Esophagus squamous epithelium (tissue), 5 donors: ENCODE measurements around the gene CHAMP1. TPM values are rescaled to one million over a fixed set of nuclear protein-coding genes. Genes with fewer than 3 reads are reported as not detected.

Experiments used
- DNase-seq: peaks from one replicate; lab custom pipeline; 2025; lab: John Stamatoyannopoulos, UW
- H3K27ac ChIP-seq, 4 donors: fragments of 200-600 bp; sonication (generic); one replicate each; pipeline ENCODE4 v1.5.1; 2016 to 2019; ENCODE audit warnings: mild to moderate bottlenecking in 1 of 4
- H3K27me3 ChIP-seq, 4 donors: fragments of 200-600 bp; sonication (generic); 1 replicate in 3 of 4; 2 replicates in 1 of 4; pipeline versions ENCODE4 v1.5.1 to v1.6.0; 2017 to 2021; ENCODE audit warnings: antibody characterized with exemption in 1 of 4
- H3K36me3 ChIP-seq, 3 donors: fragments of 200-600 bp; sonication (generic); one replicate each; pipeline ENCODE4 v1.5.1; 2016 to 2019
- H3K4me1 ChIP-seq, 3 donors: fragments of 200-600 bp; sonication (generic); one replicate each; pipeline ENCODE4 v1.5.1; 2017 to 2019
- H3K4me3 ChIP-seq, 4 donors: fragments of 200-600 bp; sonication (generic); 1 replicate in 3 of 4; 2 replicates in 1 of 4; pipeline ENCODE4 v1.5.1; 2016 to 2019; ENCODE audit warnings: mild to moderate bottlenecking in 2 of 4, moderate library complexity in 1 of 4
- H3K9me3 ChIP-seq, 3 donors: fragments of 200-600 bp; sonication (generic); one replicate each; pipeline ENCODE4 v1.5.1; 2016 to 2019
- CTCF ChIP-seq, 6 experiments: fragments of 450-650 bp in 4 of 6; fragments of 200-600 bp in 2 of 6; sonication (generic) in 2 of 6; IDR thresholded peaks; one replicate each; pipeline ENCODE4 v1.5.1; 2016 to 2019; ENCODE audit warnings: antibody characterized with exemption in 6 of 6, mild to moderate bottlenecking in 4 of 6, moderate library complexity in 4 of 6
- POLR2A ChIP-seq, 4 donors: fragments of 450-650 bp; IDR thresholded peaks; one replicate each; pipeline ENCODE4 v1.6.1; 2017; ENCODE audit warnings: antibody characterized with exemption in 4 of 4, mild to moderate bottlenecking in 4 of 4, moderate library complexity in 3 of 4
- WGBS, 2 donors: methylation state at CpG; one replicate each; pipeline ENCODE4 v1.1.5; 2018; 5-methylcytosine and 5-hydroxymethylcytosine counted together
- intact Hi-C: fragments of 100-400 bp; cut with DNase I; formaldehyde crosslinking; loops from one replicate; pipeline ENCODE4 v1.15.0; 2022
- total RNA-seq, 4 donors: library from RNA; depleted of rRNA; stranded (reverse); fragments of >200 nt; gene quantifications; one replicate each; pipeline ENCODE4 v1.1.0, GENCODE V29; 2016
- donor health status: DM: yes; HTN: yes; CAD: no.

CHAMP1 gene
- total RNA-seq, 4 donors from 2014 or later: 7.8 to 16.8 (median 9.8) TPM

- TF ChIP-seq CTCF (IDR thresholded peaks at IDR 0.05) (no peak), POLR2A (IDR thresholded peaks at IDR 0.05) (no peak)
- no peaks in the 10 kb centered on the region for H3K27me3 ChIP-seq
- intact Hi-C loops: no loop called here
- H3K36me3 ChIP-seq: peaks cover 13 to 62% (median 18%) of the 10 kb centered on the region in 3 donors
- peaks cover 2 to 38% (median 11%) of the 10 kb centered on the region in 3 donors for H3K4me1 ChIP-seq
- H3K4me3 ChIP-seq: no peak overlapping the region
- H3K27ac ChIP-seq: peak overlapping the region in 1 of 4 donors; percentile 23
- WGBS, 2 donors: 63 to 67% methylated on average over 2 to 4 of the region's 4 CpGs
- no peaks in the 10 kb centered on the region for H3K9me3 ChIP-seq
- DNase-seq: no peak
Observed at GRCh38 chr13:114285166-114285808, 29.0 kb upstream of the CHAMP1 start.

- intact Hi-C loops: no loop called here
- H3K4me3 ChIP-seq: no peak overlapping the region
- no peaks in the 10 kb centered on the region for H3K9me3 ChIP-seq
- WGBS, 2 donors: 86 to 99% methylated on average over 6 to 8 of the region's 8 CpGs
- DNase-seq: no peak
- no peak overlapping the region for H3K27ac ChIP-seq
- H3K4me1 ChIP-seq: peaks cover 2 to 30% (median 6%) of the 10 kb centered on the region in 3 donors
- no peaks in the 10 kb centered on the region for H3K27me3 ChIP-seq
- TF ChIP-seq CTCF (IDR thresholded peaks at IDR 0.05) (no peak), POLR2A (IDR thresholded peaks at IDR 0.05) (no peak)
- peaks cover 15 to 77% (median 18%) of the 10 kb centered on the region in 3 donors for H3K36me3 ChIP-seq
Observed at GRCh38 chr13:114286808-114287207, 27.5 kb upstream of the CHAMP1 start.

DNA sequence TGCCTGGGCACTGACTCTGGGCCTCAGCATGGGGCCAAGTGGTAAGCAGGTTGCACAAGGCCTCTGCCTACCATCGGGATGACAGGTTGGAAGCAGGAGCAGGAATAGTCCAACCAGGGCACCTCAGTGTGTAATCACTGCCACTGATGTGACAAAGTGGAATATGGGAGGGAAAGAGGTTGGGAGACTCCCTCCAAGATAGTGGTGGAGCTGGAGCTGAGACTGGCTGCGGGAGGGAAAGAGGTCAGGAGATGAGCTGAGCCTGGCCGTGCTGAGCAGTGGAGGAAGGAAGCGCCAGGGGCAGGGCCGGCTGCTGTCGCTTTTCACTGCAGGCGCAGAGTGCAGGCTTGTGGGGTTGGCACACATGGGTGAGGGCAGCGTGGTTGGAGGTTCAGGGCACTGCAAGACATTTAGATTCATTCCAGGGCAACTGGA lies 26.1 kb upstream of the CHAMP1 start:
- TF ChIP-seq POLR2A (IDR thresholded peaks at IDR 0.05) (no peak), CTCF (IDR thresholded peaks at IDR 0.05) (no peak)
- intact Hi-C loops: no loop called here
- H3K27ac ChIP-seq: no peak overlapping the region
- WGBS, 2 donors: 92 to 94% methylated on average over 6 to 7 of the region's 8 CpGs
- H3K4me1 ChIP-seq: peaks cover 0 to 21% (median under 1%) of the 10 kb centered on the region in 3 donors
- H3K27me3 ChIP-seq: no peaks in the 10 kb centered on the region
- peaks cover 25 to 91% (median 30%) of the 10 kb centered on the region in 3 donors for H3K36me3 ChIP-seq
- DNase-seq: no peak
- H3K9me3 ChIP-seq: no peaks in the 10 kb centered on the region
- H3K4me3 ChIP-seq: no peak overlapping the region

DNA sequence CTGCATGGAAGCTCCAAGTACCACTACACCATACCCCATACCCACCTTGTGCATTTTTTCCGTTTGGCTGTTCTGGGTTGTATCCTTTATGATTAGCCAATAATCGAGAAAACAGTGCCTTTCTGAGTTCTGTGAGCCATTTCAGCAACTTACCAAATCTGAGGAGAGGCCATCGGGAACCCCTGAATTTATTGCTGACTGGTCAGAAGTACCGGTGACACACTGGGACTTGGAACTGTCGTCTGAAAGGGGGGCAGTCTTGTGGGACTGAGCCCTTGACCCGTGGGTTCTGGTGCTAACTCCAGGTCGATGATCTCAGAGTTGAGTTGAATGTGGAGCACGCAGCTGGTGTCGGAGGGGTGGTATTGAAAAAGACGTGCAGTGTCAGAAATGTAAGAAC lies 17.9 kb upstream of the CHAMP1 start:
- H3K36me3 ChIP-seq: peaks cover 27 to 88% (median 27%) of the 10 kb centered on the region in 3 donors
- no peak overlapping the region for H3K27ac ChIP-seq
- H3K4me3 ChIP-seq: no peak overlapping the region
- 71 to 92% methylated on average over 7 to 9 of the region's 10 CpGs for WGBS, 2 donors
- no peaks in the 10 kb centered on the region for H3K27me3 ChIP-seq
- intact Hi-C loops: no loop called here
- H3K9me3 ChIP-seq: no peaks in the 10 kb centered on the region
- DNase-seq: no peak
- peaks cover 0 to 14% (median 0%) of the 10 kb centered on the region in 3 donors for H3K4me1 ChIP-seq
- TF ChIP-seq POLR2A (IDR thresholded peaks at IDR 0.05) (no peak), CTCF (IDR thresholded peaks at IDR 0.05) (no peak)

DNA sequence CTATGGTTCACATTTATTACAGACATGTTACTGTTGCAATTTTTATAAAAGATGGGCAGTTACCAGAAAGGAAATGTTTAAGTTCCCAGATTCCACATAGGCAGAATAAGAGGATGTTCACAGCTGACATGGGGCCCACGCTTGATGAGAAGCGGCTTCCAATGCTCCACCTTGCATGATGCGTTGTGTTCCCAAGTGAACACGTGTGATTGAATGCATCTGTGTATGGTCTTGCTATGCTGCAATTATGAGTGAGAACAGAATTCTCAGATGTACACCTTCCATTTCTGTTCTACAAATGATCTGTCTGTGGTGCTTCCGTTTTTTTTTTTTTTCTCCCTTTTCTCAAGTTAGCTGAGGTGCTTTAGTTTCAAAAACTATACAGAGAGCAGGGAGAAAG lies 17.4 kb upstream of the CHAMP1 start:
- DNase-seq: no peak
- H3K4me3 ChIP-seq: no peak overlapping the region
- intact Hi-C loops: no loop called here
- H3K9me3 ChIP-seq: no peaks in the 10 kb centered on the region
- TF ChIP-seq POLR2A (IDR thresholded peaks at IDR 0.05) (no peak), CTCF (IDR thresholded peaks at IDR 0.05) (no peak)
- H3K4me1 ChIP-seq: peaks cover 0 to 14% (median 0%) of the 10 kb centered on the region in 3 donors
- peaks cover 24 to 88% (median 27%) of the 10 kb centered on the region in 3 donors for H3K36me3 ChIP-seq
- no peak overlapping the region for H3K27ac ChIP-seq
- H3K27me3 ChIP-seq: no peaks in the 10 kb centered on the region
- 91 to 97% methylated on average over 5 of the region's 5 CpGs for WGBS, 2 donors
